Activated gamma-delta T cell treated with Interleukin-2 at 50 U/mL for 16 hours (primary cell): Measurements from ENCODE around the gene LBX2.
A peak's percentile ranks its signal among the peaks of the same experiment; 100 is the strongest.
"Not testable (repeated sequence)": the region's sequence is repeated elsewhere in the genome, so short reads cannot be mapped to it uniquely, and the experiment has no call there.

Source experiments
- DNase-seq: peaks from one replicate; pipeline ENCODE4 v3.0.0-alpha.2; 2020

LBX2 gene

GRCh38 chr2:74503506-74504475 lies 4.4 kb upstream of the LBX2 start:
- DNase-seq, result no peak

- DNase-seq, result peak; percentile 51
Observed at GRCh38 chr2:74502720-74503505, 3.5 kb upstream of the LBX2 start.

DNA sequence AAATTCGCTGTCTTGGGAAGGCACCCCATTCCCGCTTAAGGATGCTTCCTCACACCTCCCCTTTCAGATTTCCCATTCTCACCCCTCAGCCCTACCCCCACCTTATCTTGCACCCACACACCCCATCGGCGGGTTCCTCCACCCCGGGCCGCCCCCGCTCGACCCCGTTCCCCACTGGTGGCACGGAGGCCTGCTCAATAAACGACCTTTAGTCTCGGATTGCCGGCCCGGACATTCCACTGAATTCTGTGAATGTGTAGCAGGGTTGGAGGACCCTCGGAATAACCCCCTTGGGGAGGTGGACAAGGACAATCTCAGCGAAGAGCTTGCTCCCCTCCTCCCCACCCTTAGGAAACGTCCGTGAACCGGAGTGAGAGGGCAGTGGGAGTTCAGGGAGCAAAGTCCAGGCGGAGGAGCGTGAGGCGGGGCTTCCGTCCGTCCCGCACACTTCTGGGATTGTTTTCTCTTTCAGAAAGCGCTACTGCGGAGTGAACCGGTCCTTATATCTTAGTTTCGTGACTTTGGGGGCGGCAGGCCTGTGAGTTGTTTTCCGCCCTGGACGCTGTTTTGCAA lies 2.8 kb upstream of the LBX2 start:
- DNase-seq, result no peak

GRCh38 chr2:74501335-74502071 lies 2.1 kb upstream of the LBX2 start:
- no peak for DNase-seq

GRCh38 chr2:74500578-74500946 lies 1.2 kb upstream of the LBX2 start:
- no peak for DNase-seq

DNA sequence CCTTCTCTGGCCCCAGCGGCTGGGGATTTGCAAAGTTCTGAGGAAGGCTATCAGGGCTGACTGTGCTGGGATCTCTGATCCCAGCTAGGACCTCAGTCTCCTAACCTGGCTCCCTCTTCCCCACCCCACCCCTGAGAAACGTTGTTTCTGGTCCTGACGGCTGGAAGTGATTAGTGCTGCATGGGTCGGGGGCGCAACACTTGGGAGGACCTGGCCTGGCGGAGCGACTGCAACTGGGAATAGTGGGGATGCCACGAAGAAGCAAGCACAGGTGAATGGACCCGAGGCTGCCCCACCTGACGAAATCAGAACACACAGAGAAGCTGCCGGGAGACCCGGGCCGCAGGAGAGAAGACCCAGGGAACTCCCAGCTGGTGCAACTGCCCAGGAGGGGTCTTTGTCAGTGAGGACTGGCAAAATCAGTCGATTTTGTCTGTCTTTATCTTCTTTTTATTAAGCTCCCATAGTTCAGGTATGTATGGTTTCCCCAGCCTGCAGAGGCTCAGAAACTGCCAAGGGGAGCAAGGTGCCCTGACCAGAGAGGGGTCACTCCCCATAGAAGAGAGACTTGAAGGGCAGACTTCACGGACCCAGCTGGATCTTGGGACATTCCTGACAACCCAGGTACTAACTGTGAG lies 656 bp upstream of the LBX2 start:
- DNase-seq, result no peak

DNA sequence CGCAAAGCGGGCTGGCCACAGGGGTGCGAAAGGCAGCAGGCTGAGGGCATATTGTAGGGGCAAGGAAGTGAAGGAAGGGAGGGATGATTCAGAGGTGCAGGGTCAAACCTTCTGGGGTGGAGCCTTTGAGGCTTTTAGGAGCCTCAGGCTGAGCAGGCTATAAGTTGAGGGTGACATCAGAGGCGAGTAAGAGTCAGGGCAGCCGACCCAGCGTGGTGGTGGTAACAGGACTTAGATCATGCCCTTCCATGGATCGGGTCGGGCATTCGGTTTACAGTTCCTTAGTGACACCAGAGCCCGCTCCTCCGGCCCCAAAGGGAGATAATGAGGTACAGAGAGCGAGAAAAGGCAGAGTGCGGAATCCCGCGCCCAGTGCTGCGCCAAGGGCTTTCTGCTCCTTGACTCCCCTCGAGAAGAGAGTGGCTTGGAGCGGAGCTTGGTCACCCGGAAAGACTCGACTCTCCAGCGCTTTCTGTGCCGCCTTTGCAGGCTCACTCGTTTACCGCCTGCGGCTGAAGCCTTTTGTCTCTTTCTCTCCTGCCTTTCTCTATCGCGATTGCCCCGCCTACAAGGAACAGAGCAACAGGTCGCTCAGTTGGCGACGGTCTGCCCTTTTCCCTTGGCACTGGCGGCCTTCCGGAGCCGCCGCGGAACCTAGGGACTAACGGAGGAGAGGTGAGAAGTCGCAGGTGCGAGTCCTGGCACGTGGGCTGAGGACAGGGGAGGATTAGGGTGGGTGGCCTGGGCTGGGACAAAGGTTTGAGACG lies 720 bp downstream of the LBX2 start:
- DNase-seq, result no peak

DNA sequence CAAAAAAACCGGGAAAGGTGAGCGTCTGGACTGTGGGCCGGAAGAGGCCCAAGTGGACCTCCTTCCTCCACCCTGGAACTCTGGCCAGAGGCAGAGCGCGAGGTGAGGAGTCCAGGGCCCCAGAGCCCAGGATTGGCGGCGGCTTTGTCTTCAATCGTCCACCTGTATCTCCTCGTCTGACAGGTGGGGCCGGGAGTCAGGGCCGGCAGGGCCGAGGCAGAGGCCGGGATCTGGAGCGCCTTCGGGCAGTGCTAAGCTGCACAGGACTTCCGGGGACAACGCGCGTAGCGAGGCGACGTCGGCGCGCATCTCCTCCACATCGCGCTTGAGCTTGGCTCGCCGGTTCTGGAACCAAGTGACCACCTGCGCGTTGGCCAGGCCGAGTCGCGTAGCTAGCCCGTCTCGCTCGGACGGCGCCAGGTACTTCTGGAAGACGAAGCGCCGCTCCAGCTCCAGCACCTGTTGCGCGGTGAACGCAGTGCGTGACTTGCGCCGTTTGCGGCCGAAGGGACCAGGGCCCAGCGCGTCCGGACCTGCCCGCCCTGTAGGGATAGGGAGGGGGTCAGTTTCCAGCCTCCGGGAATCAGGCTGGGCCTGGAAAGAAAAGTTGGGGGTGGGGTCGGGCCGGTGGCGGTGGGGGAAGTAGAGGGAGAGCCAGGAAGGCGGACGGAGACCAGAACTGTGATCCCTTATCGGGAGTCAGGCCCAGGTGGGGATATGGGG lies 1.5 kb downstream of the LBX2 start:
- DNase-seq, result no peak

- DNase-seq, result no peak
Observed at GRCh38 chr2:74496997-74497776, 2.2 kb downstream of the LBX2 start.

GRCh38 chr2:74495440-74495839 lies 4.0 kb downstream of the LBX2 start:
- DNase-seq, result no peak

- no peak for DNase-seq
Observed at GRCh38 chr2:74493546-74493945, 5.9 kb downstream of the LBX2 start.

- no peak for DNase-seq
Observed at GRCh38 chr2:74491648-74492544, 7.5 kb downstream of the LBX2 start.

GRCh38 chr2:74489906-74490305 lies 9.5 kb downstream of the LBX2 start:
- no peak for DNase-seq

DNA sequence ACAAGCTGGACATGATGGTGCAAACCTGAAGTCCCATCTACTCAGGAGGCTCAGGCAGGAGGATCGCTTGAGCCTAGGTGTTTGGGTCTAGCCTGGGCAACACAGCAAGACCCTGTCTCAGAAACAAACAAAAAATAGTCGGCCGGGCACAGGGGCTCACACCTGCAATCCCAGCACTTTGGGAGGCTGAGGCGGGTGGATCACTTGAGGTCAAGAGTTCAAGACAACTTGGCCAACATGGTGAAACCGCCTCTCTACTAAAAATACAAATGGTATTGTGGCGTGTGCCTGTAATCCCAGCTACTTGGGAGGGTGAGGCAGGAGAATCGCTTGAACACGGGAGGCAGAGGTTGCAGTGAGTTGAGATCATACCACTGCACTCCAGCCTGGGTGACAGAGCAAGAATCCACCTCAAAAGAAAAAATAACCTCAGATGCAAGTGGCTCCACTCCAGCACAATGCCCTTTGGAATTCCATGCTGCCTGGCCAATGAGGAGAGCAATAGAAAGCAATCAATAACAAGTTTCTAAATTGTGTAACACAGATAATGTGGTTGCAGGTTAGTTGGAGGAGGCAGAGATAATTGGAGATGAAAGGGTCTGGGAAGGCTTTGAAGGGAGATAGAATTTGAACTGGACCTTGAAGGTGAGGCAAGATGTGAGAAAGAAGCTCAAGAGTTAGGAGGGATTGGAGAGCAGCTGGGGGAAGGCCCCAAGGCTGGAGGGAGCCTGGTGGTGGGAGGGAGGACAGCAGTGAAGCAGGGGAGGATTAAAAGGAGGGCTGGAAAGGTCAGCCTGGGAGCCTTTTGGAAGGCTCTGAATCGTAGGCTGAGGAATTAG lies 10.5 kb downstream of the LBX2 start:
- DNase-seq, result no peak

DNA sequence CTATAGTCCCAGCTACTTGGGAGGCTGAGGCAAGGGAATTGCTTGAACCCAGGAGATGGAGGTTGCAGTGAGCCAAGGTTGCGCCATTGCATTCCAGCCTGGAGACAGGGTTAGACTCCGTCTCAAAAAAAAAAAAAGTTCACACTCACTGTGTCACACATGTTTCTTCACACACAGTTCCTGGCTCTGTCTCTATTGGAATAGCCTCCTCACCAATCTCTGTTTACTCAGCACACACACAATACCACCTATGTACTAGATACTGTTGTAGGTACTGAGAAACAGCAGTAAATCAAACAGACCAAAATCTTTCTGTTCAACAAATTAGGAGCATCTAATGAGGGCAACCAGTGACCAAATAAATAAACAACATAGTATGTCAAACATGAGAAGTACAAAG lies 13.3 kb downstream of the LBX2 start:
- DNase-seq, result no peak

- DNase-seq, result not testable (repeated sequence)
Observed at GRCh38 chr2:74483675-74484164, 15.7 kb downstream of the LBX2 start.

DNA sequence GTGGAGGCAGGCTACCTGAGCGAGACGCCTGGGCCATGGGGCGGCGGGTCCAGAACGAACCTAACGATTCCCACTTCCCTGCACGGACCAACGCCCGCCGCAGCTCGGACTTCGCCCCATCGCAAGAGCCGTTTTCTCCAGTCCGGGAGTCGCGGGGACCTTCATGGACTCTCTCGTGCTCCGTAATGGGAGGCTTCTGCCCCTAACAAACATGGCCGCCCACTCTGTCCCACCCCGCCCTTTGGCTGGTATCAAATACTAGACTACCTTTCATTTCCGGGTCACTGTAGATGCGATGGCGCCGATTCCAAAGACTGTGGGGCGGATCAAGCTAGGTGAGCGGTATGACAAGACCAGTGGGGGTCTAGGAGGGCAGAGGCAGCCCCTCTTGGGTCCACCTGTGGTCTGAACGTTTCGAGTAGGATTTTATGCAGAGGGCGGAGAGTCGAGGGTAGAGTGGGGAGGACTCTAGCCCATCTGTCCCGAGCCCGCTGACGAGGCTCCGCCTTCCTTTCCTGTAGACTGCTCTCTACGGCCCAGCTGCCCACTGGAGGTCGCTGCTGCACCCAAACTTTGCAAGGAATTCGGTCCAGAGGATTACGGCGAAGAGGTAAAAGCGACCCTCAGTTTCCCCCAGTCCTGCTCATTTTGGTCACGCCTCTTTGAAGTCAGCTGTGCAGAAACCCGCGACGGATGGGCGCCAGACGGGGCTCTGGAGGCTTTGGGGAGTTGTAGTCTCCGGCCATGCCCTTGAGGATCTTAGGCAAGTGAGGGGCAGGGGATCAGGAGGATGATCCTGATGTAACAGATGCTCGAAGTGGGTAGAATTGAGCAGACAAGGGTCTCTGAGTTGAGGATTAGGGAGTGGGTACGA lies 16.4 kb downstream of the LBX2 start, which contains the start of the genes CCDC142 and TTC31:
TSS of gene CCDC142 (minus strand) at position 198 of the 874 bp plus-strand sequence. CDS start at position 37, 161 bp downstream.
TSS of gene TTC31 (plus strand) at position 281 of the 874 bp plus-strand sequence. CDS start at position 296, 15 bp downstream.
- peak; percentile 93 for DNase-seq
